HepG2 (cell line): ENCODE data around the gene BICRA. TPM values are rescaled to one million over a fixed set of nuclear protein-coding genes. Genes with fewer than 3 reads are reported as not detected.

Experiments
- ATAC-seq: fragments of 200-7000 bp; cut with Tn5 transposase; 3 replicates; pipeline ENCODE4 v1.9.1; 2020; ENCODE audit warnings: mild to moderate bottlenecking, moderate library complexity
- BruUV-seq: library from RNA; stranded (reverse); fragments of 400-500 nt; replicated peaks from 2 replicates; lab custom pipeline; 2021; lab: Mats Ljungman, UMichigan
- CTCF ChIA-PET: fragments of 300-600 bp; formaldehyde crosslinking; extraction: SDS; loops from one replicate; lab custom pipeline; 2021; ENCODE audit warnings: low total read pairs, inconsistent platforms, low intra/inter-chr PET ratio; lab: Yijun Ruan, JAX
- POLR2A ChIA-PET: fragments of 350-600 bp; sonication (Branson Sonifier 250); formaldehyde crosslinking; loops from one replicate; lab custom pipeline; 2020; ENCODE audit warnings: antibody characterized with exemption, inconsistent platforms; lab: Yijun Ruan, JAX
- DNase-seq: peaks from one replicate; pipeline ENCODE4 v3.0.0-alpha.2; 2015; ENCODE audit warnings: low spot score
- FAIRE-seq: peaks from 3 replicates; lab custom pipeline; 2011; peaks lifted over from hg19 to GRCh38; lab: Jason Lieb, UNC
- H2AFZ ChIP-seq: one replicate; pipeline ENCODE4 v1.6.1; 2011; ENCODE audit warnings: low read length, inconsistent platforms
- H3K27ac ChIP-seq: fragments of 300-600 bp; 3 replicates; pipeline ENCODE4 v1.8.0; 2011; ENCODE audit warnings: mixed run types, mild to moderate bottlenecking, mixed read lengths, low read length, inconsistent platforms; ENCODE audit not compliant: insufficient read depth; ENCODE audit errors: extremely low read length
- H3K27me3 ChIP-seq, 2 experiments: fragments of 200-600 bp in 1 of 2; 2 replicates in 1 of 2; 3 replicates in 1 of 2; pipeline versions ENCODE4 v1.6.0 to v1.8.0; 2011; ENCODE audit warnings: low read length in 2 of 2, mild to moderate bottlenecking in 2 of 2, moderate library complexity in 2 of 2, inconsistent platforms in 1 of 2; ENCODE audit not compliant: insufficient read depth in 2 of 2, control insufficient read depth in 1 of 2
- H3K36me3 ChIP-seq, 2 experiments: fragments of 200-600 bp in 1 of 2; replicated peaks in 1 of 2; 2 replicates in 1 of 2; 3 replicates in 1 of 2; pipeline versions ENCODE4 v1.5.1 to v1.8.0; 2011; ENCODE audit warnings: low read length in 2 of 2, inconsistent platforms in 1 of 2; ENCODE audit not compliant: insufficient read depth in 2 of 2, control insufficient read depth in 1 of 2
- H3K4me1 ChIP-seq: 2 replicates; pipeline ENCODE4 v1.5.1; 2012; ENCODE audit warnings: low read length, inconsistent platforms; ENCODE audit not compliant: insufficient read depth
- H3K4me2 ChIP-seq: 2 replicates; pipeline ENCODE4 v1.6.0; 2011; ENCODE audit warnings: low read depth, low read length, inconsistent platforms
- H3K4me3 ChIP-seq, 3 experiments: fragments of 200-600 bp in 1 of 3; sonication (generic), shearing (Covaris generic) in 1 of 3; replicated peaks in 1 of 3; 2 replicates each; pipeline ENCODE4 v1.5.1; 2011 to 2016; ENCODE audit warnings: low read length in 3 of 3, inconsistent platforms in 2 of 3, low read depth in 2 of 3, mild to moderate bottlenecking in 2 of 3, control low read depth in 1 of 3, mixed read lengths in 1 of 3; ENCODE audit not compliant: insufficient read depth in 1 of 3
- H3K79me2 ChIP-seq: one replicate; pipeline ENCODE4 v1.6.1; 2011; ENCODE audit warnings: low read length, inconsistent platforms; ENCODE audit not compliant: insufficient read depth
- H3K9ac ChIP-seq: 2 replicates; pipeline ENCODE4 v1.6.0; 2011; ENCODE audit warnings: mild to moderate bottlenecking, low read depth, low read length, inconsistent platforms; ENCODE audit not compliant: insufficient read depth
- H3K9me3 ChIP-seq: 2 replicates; pipeline ENCODE4 v1.5.1; 2012; ENCODE audit warnings: mild to moderate bottlenecking, low read length
- H4K20me1 ChIP-seq: 2 replicates; pipeline ENCODE4 v1.6.0; 2011; ENCODE audit warnings: inconsistent platforms, mild to moderate bottlenecking, low read length, moderate library complexity; ENCODE audit not compliant: insufficient read depth
- CENPX ChIP-seq: sonication (generic); formaldehyde crosslinking; IDR thresholded peaks from 2 replicates; pipeline ENCODE4 v1.9.0; 2021; ENCODE audit warnings: mild to moderate bottlenecking, missing genetic modification reagents, moderate library complexity
- ELF3 ChIP-seq: IDR thresholded peaks from 2 replicates; pipeline ENCODE4 v1.6.1; 2016; ENCODE audit warnings: missing genetic modification reagents, missing compliant biosample characterization
- FOXK2 ChIP-seq: fragments of 450-650 bp; IDR thresholded peaks from 2 replicates; pipeline ENCODE4 v1.6.1; 2016
- HOXA5 ChIP-seq: sonication (generic); formaldehyde crosslinking; IDR thresholded peaks from 2 replicates; pipeline ENCODE4 v1.4.0; 2020; ENCODE audit warnings: missing genetic modification reagents
- IKZF1 ChIP-seq: fragments of 450-650 bp; IDR thresholded peaks from 2 replicates; pipeline ENCODE4 v1.7.1; 2016
- MLX ChIP-seq: IDR thresholded peaks from 2 replicates; pipeline ENCODE4 v1.6.1; 2016
- POLR2AphosphoS5 ChIP-seq: IDR thresholded peaks from 2 replicates; pipeline ENCODE4 v1.6.1; 2012; ENCODE audit warnings: low read depth, low read length
- TOPORS ChIP-seq: sonication (generic); formaldehyde crosslinking; IDR thresholded peaks from 2 replicates; pipeline ENCODE4 v1.8.0; 2023; ENCODE audit warnings: mild to moderate bottlenecking, missing genetic modification reagents
- ZFP36 ChIP-seq: fragments of 150-350 bp; IDR thresholded peaks from 2 replicates; pipeline ENCODE4 v1.6.1; 2018; ENCODE audit warnings: borderline replicate concordance, low read length, low read depth; ENCODE audit not compliant: partially characterized antibody
- ZMYM3 ChIP-seq: sonication (generic); formaldehyde crosslinking; IDR thresholded peaks from 2 replicates; pipeline ENCODE4 v1.5.1; 2020; ENCODE audit warnings: mild to moderate bottlenecking, missing genetic modification reagents
- ZNF260 ChIP-seq: sonication (generic); formaldehyde crosslinking; IDR thresholded peaks from 2 replicates; pipeline ENCODE4 v1.4.0; 2020; ENCODE audit warnings: missing genetic modification reagents, low read depth, mild to moderate bottlenecking, borderline replicate concordance
- ZNF337 ChIP-seq: sonication (generic); formaldehyde crosslinking; IDR thresholded peaks from 2 replicates; pipeline ENCODE4 v1.5.1; 2020; ENCODE audit warnings: missing genetic modification reagents, low read depth, mild to moderate bottlenecking, borderline replicate concordance
- ZNF33A ChIP-seq: sonication (generic); formaldehyde crosslinking; IDR thresholded peaks from 2 replicates; pipeline ENCODE4 v1.5.1; 2020; ENCODE audit warnings: missing genetic modification reagents, mild to moderate bottlenecking, moderate library complexity, borderline replicate concordance
- ZNF572 ChIP-seq: sonication (generic); formaldehyde crosslinking; IDR thresholded peaks from 2 replicates; pipeline ENCODE4 v1.5.1; 2020; ENCODE audit warnings: mild to moderate bottlenecking, missing genetic modification reagents
- ZNF589 ChIP-seq: sonication (generic); formaldehyde crosslinking; conservative IDR thresholded peaks from 2 replicates; pipeline ENCODE4 v1.8.0; 2022; ENCODE audit warnings: mild to moderate bottlenecking, moderate library complexity, missing genetic modification reagents
- WGBS: methylation state at CpG from one replicate; pipeline ENCODE4 v1.1.6; 2017; ENCODE audit warnings: low lambda C conversion rate; 5-methylcytosine and 5-hydroxymethylcytosine counted together
- in situ Hi-C: cut with HindIII; loops from 2 replicates; pipeline ENCODE4 v1.10.0; 2017; ENCODE audit warnings: low pct_unique_long_range_greater_than_20kb; ENCODE audit not compliant: extremely low pct_ligation_motif_present
- intact Hi-C: fragments of 100-400 bp; cut with micrococcal nuclease; formaldehyde crosslinking; loops from one replicate; pipeline ENCODE4 v1.10.0; 2022; ENCODE audit not compliant: unreplicated experiment
- polyA plus RNA-seq, 8 experiments: library from polyadenylated mRNA; depleted of rRNA in 3 of 8; stranded (reverse) in 7 of 8; unstranded in 1 of 8; fragments of >200 nt; fragmentation: Illumina TruSeq in 4 of 8; extraction: Trizol in 4 of 8; gene quantifications; 2 replicates each; pipeline versions ENCODE4 v1.2.1 to v1.2.3, GENCODE V29; 2011 to 2016; ENCODE audit warnings: low read depth in 4 of 8, missing spikeins in 1 of 8, mixed read lengths in 1 of 8; ENCODE audit not compliant: insufficient read depth in 1 of 8
- total RNA-seq, 5 experiments: library from RNA; depleted of rRNA; stranded (reverse); fragments of >200 nt; fragmentation: Illumina TruSeq; extraction: Trizol; gene quantifications; 2 replicates each; pipeline ENCODE4 v1.2.3, GENCODE V29; 2016; ENCODE audit warnings: low read depth in 1 of 5
- TF ChIP-seq, protein P1 (sequence below): sonication (generic); formaldehyde crosslinking; IDR thresholded peaks from 2 replicates; pipeline ENCODE4 v1.8.1; 2023; ENCODE audit warnings: mild to moderate bottlenecking, moderate library complexity, missing genetic modification reagents

Gene BICRA
- total and polyA plus RNA-seq, 2 of the 13 experiments (the other 11 are each of a cell fraction or from before 2014, with no cell fraction given) = 0.55 to 0.71 TPM

GRCh38 chr19:47650700-47651099 is 41.8 kb downstream of the BICRA start:
- Histone ChIP-seq H3K9me3 (no peaks in the 10 kb centered on the region), H3K36me3 (peaks cover 1 to 6% of the 10 kb centered on the region in 2 experiments; a peak in 4 of 5 replicates), H3K79me2 (peaks cover 28% of the 10 kb centered on the region), H4K20me1 (no peaks in the 10 kb centered on the region), H3K27me3 (no peaks in the 10 kb centered on the region), H3K27ac (no peak overlapping the region), H3K4me3 (no peak overlapping the region), H3K4me1 (peaks cover 24% of the 10 kb centered on the region), H3K9ac (no peak overlapping the region), H2AFZ (no peak overlapping the region), H3K4me2 (no peak overlapping the region)
- TF ChIP-seq IKZF1 (no peak), POLR2AphosphoS5 (no peak), ZMYM3 (no peak), ZNF260 (CRISPR knock-in tag) (no peak), HOXA5 (CRISPR knock-in tag) (no peak), ZNF33A (CRISPR knock-in tag) (no peak), TOPORS (no peak), ELF3 (CRISPR knock-in tag) (no peak), ZNF589 (CRISPR knock-in tag) (no peak), ZNF572 (CRISPR knock-in tag) (no peak), ZNF337 (no peak), CENPX (CRISPR knock-in tag) (no peak), MLX (CRISPR knock-in tag) (no peak), FOXK2 (no peak), ZFP36 (no peak)
- TF ChIP-seq, protein P1, sequence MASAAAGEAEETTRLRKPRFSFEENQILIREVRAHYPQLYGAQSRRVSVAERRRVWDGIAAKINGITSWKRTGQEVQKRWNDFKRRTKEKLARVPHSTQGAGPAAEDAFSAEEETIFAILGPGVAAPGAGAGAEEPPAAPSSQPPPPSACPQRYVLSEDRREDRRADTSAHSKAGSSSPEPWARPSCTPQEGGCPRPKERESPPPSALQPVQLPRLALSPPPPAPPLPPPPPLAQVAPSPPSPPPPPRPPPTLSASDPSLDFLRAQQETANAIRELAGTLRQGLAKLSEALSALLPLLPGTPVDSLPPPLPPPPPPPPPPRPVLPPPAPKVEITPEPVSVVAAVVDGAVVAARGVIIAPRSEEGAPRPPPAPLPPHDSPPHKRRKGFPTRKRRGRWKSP (CRISPR knock-in tag) = no peak
- BruUV-seq = no TSS peak
- intact Hi-C loops (no loop called here), in situ Hi-C loops (no loop called here)
- no peak for FAIRE-seq
- 98% methylated on average over 7 of the region's 7 CpGs for WGBS
- DNase-seq = no peak
- ChIA-PET POLR2A (no interaction called here), CTCF (no interaction called here)
- ATAC-seq = no peak
